Testis (tissue), 3 donors: ENCODE measurements around the gene OR4K5. TPM values are rescaled to one million over a fixed set of nuclear protein-coding genes. Genes with fewer than 3 reads are reported as not detected.

Experiments used
- DNase-seq: peaks from one replicate; pipeline ENCODE4 v3.0.0-alpha.2; 2019
- H3K27ac ChIP-seq, 2 donors: fragments of 200-600 bp; sonication (generic); one replicate each; pipeline ENCODE4 v1.5.1; 2019
- H3K27me3 ChIP-seq: fragments of 200-600 bp; sonication (generic); one replicate; pipeline ENCODE4 v1.5.1; 2019
- H3K36me3 ChIP-seq: fragments of 200-600 bp; sonication (generic); one replicate; pipeline ENCODE4 v1.5.1; 2017; ENCODE audit warnings: low read depth; ENCODE audit errors: missing control alignments
- H3K4me1 ChIP-seq: fragments of 200-600 bp; sonication (generic); one replicate; pipeline ENCODE4 v1.5.1; 2019
- H3K4me3 ChIP-seq, 2 donors: fragments of 200-600 bp; sonication (generic); one replicate each; pipeline ENCODE4 v1.5.1; 2017 to 2019
- H3K9me3 ChIP-seq: fragments of 200-600 bp; sonication (generic); one replicate; pipeline ENCODE4 v1.5.1; 2017
- CTCF ChIP-seq, 3 experiments: fragments of 450-650 bp in 2 of 3; fragments of 200-600 bp in 1 of 3; sonication (generic) in 1 of 3; IDR thresholded peaks; one replicate each; pipeline ENCODE4 v1.5.1; 2016 to 2019; ENCODE audit warnings: antibody characterized with exemption in 3 of 3, mild to moderate bottlenecking in 2 of 3, moderate library complexity in 1 of 3
- POLR2A ChIP-seq: fragments of 450-650 bp; IDR thresholded peaks from one replicate; pipeline ENCODE4 v1.6.1; 2017; ENCODE audit warnings: antibody characterized with exemption, mild to moderate bottlenecking, moderate library complexity
- WGBS, 2 donors: methylation state at CpG; one replicate each; pipeline ENCODE4 v1.1.5; 2018; 5-methylcytosine and 5-hydroxymethylcytosine counted together
- intact Hi-C: fragments of 100-400 bp; cut with DNase I; formaldehyde crosslinking; loops from one replicate; pipeline ENCODE4 v1.15.1; 2023; ENCODE audit warnings: low total_unique reads
- polyA plus RNA-seq: library from polyadenylated mRNA; stranded (reverse); fragments of 350-450 nt; fragmentation: Illumina TruSeq; extraction: RNeasy Lipid Tissue Mini Kit (QIAGEN cat#74804); gene quantifications from one replicate; pipeline ENCODE4 v1.2.3, GENCODE V29; 2014; ENCODE audit warnings: low read depth, low replicate concordance; ENCODE audit not compliant: insufficient read depth
- total RNA-seq, 2 donors: library from RNA; depleted of rRNA; stranded (reverse); fragments of >200 nt; gene quantifications; one replicate each; pipeline ENCODE4 v1.2.3, GENCODE V29; 2016

Gene OR4K5
- total and polyA plus RNA-seq, 3 donors from 2014 or later, result not detected

- Histone ChIP-seq H3K27ac (no peak overlapping the region), H3K36me3 (no peaks in the 10 kb centered on the region), H3K4me1 (no peaks in the 10 kb centered on the region), H3K4me3 (no peak overlapping the region), H3K9me3 (no peaks in the 10 kb centered on the region), H3K27me3 (no peaks in the 10 kb centered on the region)
- TF ChIP-seq POLR2A (no peak), CTCF (IDR thresholded peaks at IDR 0.05) (no peak)
- no peak for DNase-seq
- intact Hi-C loops, result no loop called here
- 38 to 51% methylated on average over 2 of the region's 2 CpGs for WGBS, 2 donors
Measured at GRCh38 chr14:19895282-19895681, 25.1 kb upstream of the OR4K5 start.

GRCh38 chr14:19900999-19901398 lies 19.4 kb upstream of the OR4K5 start:
- Histone ChIP-seq H3K4me3 (no peak overlapping the region), H3K9me3 (no peaks in the 10 kb centered on the region), H3K4me1 (no peaks in the 10 kb centered on the region), H3K27me3 (no peaks in the 10 kb centered on the region), H3K36me3 (no peaks in the 10 kb centered on the region), H3K27ac (no peak overlapping the region)
- 70 to 75% methylated on average over 3 of the region's 3 CpGs for WGBS, 2 donors
- no peak for DNase-seq
- TF ChIP-seq POLR2A (no peak), CTCF (IDR thresholded peaks at IDR 0.05) (no peak)
- intact Hi-C loops, result no loop called here

- H3K4me3 ChIP-seq, result no peak overlapping the region
- no peaks in the 10 kb centered on the region for H3K9me3 ChIP-seq
- no peaks in the 10 kb centered on the region for H3K27me3 ChIP-seq
- H3K4me1 ChIP-seq, result no peaks in the 10 kb centered on the region
- H3K27ac ChIP-seq, result no peak overlapping the region
- WGBS, 2 donors, result 80 to 86% methylated on average over 4 of the region's 4 CpGs
- TF ChIP-seq POLR2A, result no peak
- TF ChIP-seq CTCF (IDR thresholded peaks at IDR 0.05), result no peak
- DNase-seq, result no peak
- no peaks in the 10 kb centered on the region for H3K36me3 ChIP-seq
- intact Hi-C loops, result no loop called here
Measured at GRCh38 chr14:19902409-19902808, 18.0 kb upstream of the OR4K5 start.

- DNase-seq, result no peak
- intact Hi-C loops, result no loop called here
- TF ChIP-seq POLR2A (no peak), CTCF (IDR thresholded peaks at IDR 0.05) (no peak)
- H3K27me3 ChIP-seq, result no peaks in the 10 kb centered on the region
- no peaks in the 10 kb centered on the region for H3K9me3 ChIP-seq
- no peak overlapping the region for H3K4me3 ChIP-seq
- H3K27ac ChIP-seq, result no peak overlapping the region
- no peaks in the 10 kb centered on the region for H3K36me3 ChIP-seq
- H3K4me1 ChIP-seq, result no peaks in the 10 kb centered on the region
Measured at GRCh38 chr14:19906665-19907064, 13.7 kb upstream of the OR4K5 start.

GRCh38 chr14:19911114-19911513 lies 9.3 kb upstream of the OR4K5 start:
- Histone ChIP-seq H3K4me1 (no peaks in the 10 kb centered on the region), H3K27ac (no peak overlapping the region), H3K9me3 (no peaks in the 10 kb centered on the region), H3K4me3 (no peak overlapping the region), H3K36me3 (no peaks in the 10 kb centered on the region), H3K27me3 (no peaks in the 10 kb centered on the region)
- TF ChIP-seq POLR2A, result no peak
- TF ChIP-seq CTCF (IDR thresholded peaks at IDR 0.05), result no peak
- no peak for DNase-seq
- intact Hi-C loops, result no loop called here
- 49 to 77% methylated on average over 3 of the region's 3 CpGs for WGBS, 2 donors
